NCI-H128 (cell line): Measurements from ENCODE around the gene TMEM208.

Experiments
- DNase-seq: peaks from one replicate; lab custom pipeline; 2025; ENCODE audit not compliant: unreplicated experiment; lab: John Stamatoyannopoulos, UW

TMEM208 gene

GRCh38 chr16:67271446-67271845 lies 44.5 kb downstream of the TMEM208 start:
- DNase-seq, result no peak

DNA sequence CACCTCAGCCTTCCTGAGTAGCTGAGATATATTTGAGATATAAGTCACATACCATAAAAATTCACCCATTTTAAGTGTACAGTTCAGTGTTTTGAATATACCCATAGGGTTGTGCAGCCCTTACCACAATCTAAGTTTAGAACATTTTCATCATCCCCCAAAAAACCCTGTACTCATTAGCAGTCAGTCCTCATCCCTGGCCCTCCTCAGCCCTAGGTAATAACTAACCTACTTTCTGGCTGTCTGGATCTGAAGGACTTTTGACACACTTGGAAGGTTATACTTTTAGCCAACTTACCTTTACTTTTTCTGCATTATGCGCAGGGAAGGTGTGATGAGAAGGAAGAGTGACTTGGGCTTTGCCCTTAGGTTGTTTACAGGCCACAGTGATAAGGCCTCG lies 48.4 kb downstream of the TMEM208 start:
- no peak for DNase-seq

DNA sequence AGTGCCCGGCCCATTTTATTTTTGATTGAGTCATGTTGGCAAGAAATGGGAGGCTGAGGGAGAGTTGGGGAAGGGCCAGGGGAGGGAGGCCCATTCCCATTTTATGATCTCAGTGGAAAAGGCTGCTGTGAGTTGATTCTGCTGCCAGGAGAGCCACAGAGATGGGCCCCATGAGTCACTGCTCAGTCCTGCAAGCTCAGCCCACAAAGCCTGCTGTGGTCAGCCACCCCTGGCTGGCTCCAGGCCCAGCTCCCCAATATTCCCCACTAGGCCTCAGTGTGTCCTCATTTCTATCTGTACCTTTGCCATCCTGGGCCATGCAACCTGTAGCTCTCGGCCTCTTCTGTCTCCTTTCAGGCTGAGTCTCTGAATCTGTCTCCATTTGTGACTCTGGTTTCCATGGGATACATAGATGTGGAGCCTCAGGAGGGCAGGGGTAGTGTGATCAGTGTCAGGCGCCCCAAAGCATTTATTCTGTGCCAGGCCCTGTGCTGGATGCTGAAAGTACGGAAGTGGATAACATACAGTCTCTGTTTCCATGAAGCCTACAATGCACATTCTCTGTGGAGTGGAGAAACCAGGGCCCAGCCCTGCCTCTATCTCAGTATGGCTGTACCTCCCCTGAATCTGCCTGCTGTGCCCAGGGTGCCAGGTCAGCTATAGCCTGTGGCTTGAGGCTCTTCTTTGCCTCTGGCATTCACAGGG lies 50.5 kb downstream of the TMEM208 start:
- no peak for DNase-seq

DNA sequence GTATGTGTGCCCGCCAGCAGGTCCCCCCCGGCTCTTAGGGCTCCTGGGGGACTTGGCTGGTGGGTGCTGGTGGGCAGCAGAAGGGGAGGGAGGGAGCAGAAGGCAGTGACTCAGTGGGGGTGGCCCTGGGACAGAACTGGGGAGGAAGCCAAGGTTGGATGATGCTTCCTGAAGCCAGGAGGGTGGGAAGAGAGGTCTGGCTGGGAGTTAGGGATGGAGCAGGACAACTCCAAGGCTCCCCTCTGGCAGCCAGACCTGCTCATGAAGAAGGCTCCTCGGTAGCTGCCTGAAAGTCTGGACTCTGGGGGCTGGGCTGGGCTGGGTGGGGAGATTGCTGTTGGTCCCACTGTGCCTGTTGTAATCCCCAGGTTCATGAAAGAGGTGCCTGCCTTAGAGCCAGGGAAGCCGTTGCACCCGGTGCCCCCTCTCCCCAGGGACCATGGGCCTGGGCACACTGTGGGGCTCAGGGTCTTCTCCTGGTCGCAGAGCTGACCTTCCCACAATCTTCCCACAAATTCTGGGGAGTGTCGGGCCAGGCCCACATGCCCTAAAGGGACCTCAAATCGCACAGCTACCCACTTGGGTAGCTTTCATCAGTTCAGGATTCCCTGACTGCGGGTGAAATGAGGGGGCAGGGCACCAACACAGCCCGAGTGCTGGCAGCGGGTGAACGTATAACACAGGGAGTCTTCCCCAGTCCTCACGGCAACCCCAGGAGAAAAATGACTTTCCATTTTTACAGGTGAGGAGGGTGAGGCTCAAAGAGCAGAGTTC lies 51.3 kb downstream of the TMEM208 start:
- no peak for DNase-seq
